Fibroblast of lung (primary cell): Measurements from ENCODE around the gene GRB7. TPM values are rescaled to one million over a fixed set of nuclear protein-coding genes. Genes with fewer than 3 reads are reported as not detected.

ENCODE experiments used
- DNase-seq, 2 donors: peaks; one replicate each; pipeline versions ENCODE4 v3.0.0 to v3.0.0-alpha.2; 2010; ENCODE audit warnings: low read depth in 2 of 2
- H2AFZ ChIP-seq: 2 replicates; pipeline ENCODE4 v1.5.1; 2012; ENCODE audit warnings: low read length, control low read depth, inconsistent platforms
- H3K27ac ChIP-seq: 2 replicates; pipeline ENCODE4 v1.5.1; 2011; ENCODE audit warnings: low read length, control low read depth; ENCODE audit not compliant: insufficient read depth
- H3K27me3 ChIP-seq: 2 replicates; pipeline ENCODE4 v1.5.1; 2011; ENCODE audit warnings: mild to moderate bottlenecking, low read length; ENCODE audit not compliant: control insufficient read depth, insufficient read depth
- H3K36me3 ChIP-seq: 2 replicates; pipeline ENCODE4 v1.5.1; 2011; ENCODE audit warnings: low read length; ENCODE audit not compliant: control insufficient read depth, insufficient read depth
- H3K4me1 ChIP-seq: 2 replicates; pipeline ENCODE4 v1.5.1; 2011; ENCODE audit warnings: low read length; ENCODE audit not compliant: control insufficient read depth, insufficient read depth; ENCODE audit errors: extremely low read depth
- H3K4me2 ChIP-seq: 2 replicates; pipeline ENCODE4 v1.5.1; 2011; ENCODE audit warnings: low read length, control low read depth; ENCODE audit not compliant: insufficient read depth; ENCODE audit errors: extremely low read depth
- H3K4me3 ChIP-seq, 4 experiments: fragments of 200-600 bp in 1 of 4; sonication (generic) in 1 of 4; replicated peaks in 1 of 4; 2 replicates each; pipeline ENCODE4 v1.5.1; 2011 to 2016; ENCODE audit warnings: low read length in 4 of 4, low read depth in 3 of 4, mild to moderate bottlenecking in 3 of 4, control low read depth in 2 of 4, inconsistent platforms in 1 of 4, mixed read lengths in 1 of 4; ENCODE audit not compliant: insufficient read depth in 1 of 4; ENCODE audit errors: control extremely low read depth in 1 of 4
- H3K79me2 ChIP-seq: 2 replicates; pipeline ENCODE4 v1.5.1; 2012; ENCODE audit warnings: mild to moderate bottlenecking, low read length, inconsistent platforms; ENCODE audit not compliant: control insufficient read depth, insufficient read depth
- H3K9ac ChIP-seq: 2 replicates; pipeline ENCODE4 v1.5.1; 2011; ENCODE audit warnings: mild to moderate bottlenecking, low read length, control low read depth; ENCODE audit not compliant: insufficient read depth
- H3K9me3 ChIP-seq: 2 replicates; pipeline ENCODE4 v1.5.1; 2012; ENCODE audit warnings: low read depth, low read length; ENCODE audit not compliant: control insufficient read depth, insufficient read depth
- H4K20me1 ChIP-seq: 2 replicates; pipeline ENCODE4 v1.5.1; 2011; ENCODE audit warnings: low read length; ENCODE audit not compliant: control insufficient read depth, insufficient read depth; ENCODE audit errors: extremely low read depth
- EZH2 ChIP-seq: IDR thresholded peaks from 2 replicates; pipeline ENCODE4 v1.5.1; 2012; ENCODE audit warnings: low read length, control low read depth, mild to moderate bottlenecking; ENCODE audit errors: missing control alignments
- polyA plus RNA-seq, 2 donors: library from polyadenylated mRNA; depleted of rRNA in 1 of 2; stranded (reverse) in 1 of 2; unstranded in 1 of 2; fragments of >200 nt; gene quantifications; 2 replicates each; pipeline ENCODE4 v1.2.1, GENCODE V29; 2011 to 2012; ENCODE audit warnings: missing spikeins in 1 of 2
- total RNA-seq: library from RNA; depleted of rRNA; stranded (reverse); fragments of >200 nt; gene quantifications from 2 replicates; pipeline ENCODE4 v1.2.1, GENCODE V29; 2014
- TF ChIP-seq, protein P1 (sequence below), 2 donors: IDR thresholded peaks in 1 of 2; conservative IDR thresholded peaks in 1 of 2; 1 replicate in 1 of 2; 2 replicates in 1 of 2; pipeline ENCODE4 v1.5.1; 2011 to 2012; ENCODE audit warnings: low read length in 2 of 2, control low read depth in 1 of 2, inconsistent platforms in 1 of 2, low read depth in 1 of 2, mild to moderate bottlenecking in 1 of 2

GRB7 gene
- total and polyA plus RNA-seq, 2 donors (not counting 1 experiment from before 2014, with no cell fraction given): under 0.01 to 0.07 TPM

DNA sequence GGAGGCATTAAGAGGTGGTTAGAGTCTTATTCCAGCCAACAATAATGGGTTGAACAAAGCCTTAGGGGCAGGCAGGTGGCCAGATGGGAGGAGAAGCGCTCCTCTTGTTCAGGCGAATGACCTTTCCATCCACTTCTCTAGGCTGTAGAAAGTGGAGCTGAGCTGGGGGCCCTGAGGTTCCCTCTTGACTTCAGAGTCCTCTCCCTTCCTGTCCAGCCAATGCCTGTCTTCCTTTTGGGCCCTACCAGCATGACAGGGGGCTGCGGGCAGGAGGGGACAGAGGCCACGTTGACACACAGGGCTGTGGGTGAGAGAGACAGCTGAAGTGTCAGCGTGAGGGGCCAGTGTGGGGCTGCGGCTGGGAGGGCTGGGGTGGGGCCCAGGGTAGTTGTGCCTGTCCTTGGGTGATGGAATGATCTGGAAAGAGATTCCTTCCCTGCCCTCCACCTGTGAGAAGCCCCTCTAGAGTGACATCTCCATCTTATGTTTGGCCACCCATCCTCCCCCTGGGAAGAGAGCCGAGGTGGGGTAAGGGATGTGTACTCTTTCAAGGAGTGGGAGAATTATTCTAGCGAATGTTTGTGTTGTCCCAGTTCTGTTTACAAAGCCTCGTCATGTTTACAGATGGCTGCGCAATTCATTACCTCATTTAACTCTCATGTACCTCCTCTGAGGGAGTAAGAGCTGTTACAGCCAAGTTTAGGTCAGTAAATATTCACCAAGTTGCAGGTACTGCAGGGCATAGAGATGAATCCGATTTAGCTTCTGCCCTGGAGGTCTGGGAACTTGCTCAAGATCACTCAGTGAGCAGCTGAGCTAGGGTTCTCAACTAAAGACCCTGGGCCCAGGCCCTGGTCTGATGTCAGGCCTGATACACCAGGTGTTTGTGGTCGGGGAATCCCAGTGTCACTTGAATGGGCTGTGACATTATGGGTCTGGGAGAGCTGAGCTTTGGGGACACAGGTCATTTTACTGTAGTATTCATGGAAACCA, 34.5 kb upstream of the GRB7 start:
- Histone ChIP-seq H3K9ac (no peak overlapping the region), H2AFZ (no peak overlapping the region), H3K9me3 (no peaks in the 10 kb centered on the region), H3K27ac (no peak overlapping the region), H3K27me3 (no peaks in the 10 kb centered on the region), H3K36me3 (peaks cover 4% of the 10 kb centered on the region), H3K4me3 (no peak overlapping the region), H4K20me1 (no peaks in the 10 kb centered on the region), H3K4me1 (peaks cover 4% of the 10 kb centered on the region), H3K79me2 (peaks cover 12% of the 10 kb centered on the region), H3K4me2 (no peak overlapping the region)
- no peak for DNase-seq
- no peak for TF ChIP-seq EZH2
- TF ChIP-seq, protein P1, sequence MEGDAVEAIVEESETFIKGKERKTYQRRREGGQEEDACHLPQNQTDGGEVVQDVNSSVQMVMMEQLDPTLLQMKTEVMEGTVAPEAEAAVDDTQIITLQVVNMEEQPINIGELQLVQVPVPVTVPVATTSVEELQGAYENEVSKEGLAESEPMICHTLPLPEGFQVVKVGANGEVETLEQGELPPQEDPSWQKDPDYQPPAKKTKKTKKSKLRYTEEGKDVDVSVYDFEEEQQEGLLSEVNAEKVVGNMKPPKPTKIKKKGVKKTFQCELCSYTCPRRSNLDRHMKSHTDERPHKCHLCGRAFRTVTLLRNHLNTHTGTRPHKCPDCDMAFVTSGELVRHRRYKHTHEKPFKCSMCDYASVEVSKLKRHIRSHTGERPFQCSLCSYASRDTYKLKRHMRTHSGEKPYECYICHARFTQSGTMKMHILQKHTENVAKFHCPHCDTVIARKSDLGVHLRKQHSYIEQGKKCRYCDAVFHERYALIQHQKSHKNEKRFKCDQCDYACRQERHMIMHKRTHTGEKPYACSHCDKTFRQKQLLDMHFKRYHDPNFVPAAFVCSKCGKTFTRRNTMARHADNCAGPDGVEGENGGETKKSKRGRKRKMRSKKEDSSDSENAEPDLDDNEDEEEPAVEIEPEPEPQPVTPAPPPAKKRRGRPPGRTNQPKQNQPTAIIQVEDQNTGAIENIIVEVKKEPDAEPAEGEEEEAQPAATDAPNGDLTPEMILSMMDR (conservative IDR thresholded peaks at IDR 0.05 in 1 of 2, IDR thresholded peaks at IDR 0.05 in 1 of 2; ENCODE audit: low read depth in 1 of 2, low read length in 2 of 2): no peak

DNA sequence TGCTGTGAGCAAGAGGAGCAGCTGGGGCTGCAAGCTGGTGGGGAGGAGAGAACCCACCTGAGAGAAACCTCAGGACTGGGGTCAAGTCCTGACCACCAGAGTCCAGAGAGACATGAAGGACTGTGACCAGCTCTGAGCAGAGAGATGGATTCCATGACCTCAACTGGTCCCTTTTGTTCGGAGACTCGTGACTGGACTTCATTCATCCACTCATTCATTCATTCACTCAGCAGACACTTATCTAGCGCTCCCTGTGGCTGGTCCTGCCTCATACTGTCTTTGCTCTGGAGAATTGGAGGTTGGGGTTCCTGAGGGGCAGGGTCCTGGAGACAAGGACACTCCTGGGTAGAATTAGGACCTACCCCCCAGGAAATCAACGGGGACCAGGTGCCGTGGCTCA, 33.8 kb upstream of the GRB7 start:
- no peaks in the 10 kb centered on the region for H3K27me3 ChIP-seq
- no peaks in the 10 kb centered on the region for H3K9me3 ChIP-seq
- no peak for DNase-seq
- H3K27ac ChIP-seq: no peak overlapping the region
- H3K4me3 ChIP-seq: no peak overlapping the region
- TF ChIP-seq, protein P1 (conservative IDR thresholded peaks at IDR 0.05 in 1 of 2, IDR thresholded peaks at IDR 0.05 in 1 of 2; ENCODE audit: low read depth in 1 of 2, low read length in 2 of 2): no peak
- TF ChIP-seq EZH2: no peak
- no peak overlapping the region for H3K4me2 ChIP-seq
- H2AFZ ChIP-seq: no peak overlapping the region
- H3K79me2 ChIP-seq: peaks cover 12% of the 10 kb centered on the region
- H4K20me1 ChIP-seq: no peaks in the 10 kb centered on the region
- H3K9ac ChIP-seq: no peak overlapping the region
- H3K4me1 ChIP-seq: peaks cover 4% of the 10 kb centered on the region
- H3K36me3 ChIP-seq: peaks cover 7% of the 10 kb centered on the region

DNA sequence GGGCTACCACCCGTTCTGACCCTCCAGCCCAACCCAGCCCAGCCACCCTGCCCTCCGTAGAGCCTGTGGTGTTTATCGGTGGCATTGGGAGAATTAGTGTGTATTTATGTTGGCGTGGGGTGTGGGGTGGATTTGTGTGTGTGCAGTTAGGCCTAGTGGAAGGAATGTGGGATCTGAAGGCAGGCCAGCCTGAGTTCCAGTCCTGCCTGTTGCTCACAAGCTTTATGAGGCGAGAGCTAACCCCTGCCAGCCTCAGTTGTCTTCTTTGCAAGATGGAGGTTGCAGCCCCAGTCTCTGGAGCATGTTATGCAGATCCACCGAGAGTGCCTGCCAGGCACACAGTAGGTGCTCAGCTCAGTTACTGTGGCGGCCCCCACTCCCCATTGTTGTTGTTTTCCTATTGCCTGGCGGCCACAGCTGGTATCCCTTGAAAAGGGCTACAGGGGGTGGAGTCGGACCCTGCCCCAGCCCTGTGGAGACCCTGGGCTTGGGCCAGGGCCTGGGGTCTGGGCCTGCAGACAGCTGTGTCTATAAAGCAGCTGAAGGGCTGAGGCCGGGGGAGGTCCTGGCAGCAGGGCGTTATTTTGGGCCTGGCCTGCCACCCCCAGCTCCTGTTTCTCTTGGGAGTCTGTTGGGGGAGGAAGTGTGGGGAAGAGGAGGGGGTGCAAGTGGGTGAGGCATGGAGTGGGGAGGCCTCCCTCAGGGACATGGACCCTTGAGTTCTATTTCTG, 32.8 kb upstream of the GRB7 start:
- DNase-seq: peak; percentile 33 to 38
- no peak overlapping the region for H3K27ac ChIP-seq

More for the DNA sequence above, 32.8 kb upstream of the GRB7 start:
- Histone ChIP-seq H3K27me3 (no peaks in the 10 kb centered on the region), H3K9ac (no peak overlapping the region), H3K36me3 (peaks cover 10% of the 10 kb centered on the region), H3K4me2 (no peak overlapping the region), H3K4me3 (no peak overlapping the region), H2AFZ (no peak overlapping the region), H3K79me2 (peaks cover 12% of the 10 kb centered on the region), H4K20me1 (no peaks in the 10 kb centered on the region), H3K9me3 (no peaks in the 10 kb centered on the region), H3K4me1 (peaks cover 4% of the 10 kb centered on the region)
- TF ChIP-seq, protein P1 (conservative IDR thresholded peaks at IDR 0.05 in 1 of 2, IDR thresholded peaks at IDR 0.05 in 1 of 2; ENCODE audit: low read depth in 1 of 2, low read length in 2 of 2): peak; percentile 30 to 39
- TF ChIP-seq EZH2: no peak
